ENCODE data around the gene BICRAL.
"Not testable (repeated sequence)": the region's sequence is repeated elsewhere in the genome, so short reads cannot be mapped to it uniquely, and the experiment has no call there.

BICRAL gene

DNA sequence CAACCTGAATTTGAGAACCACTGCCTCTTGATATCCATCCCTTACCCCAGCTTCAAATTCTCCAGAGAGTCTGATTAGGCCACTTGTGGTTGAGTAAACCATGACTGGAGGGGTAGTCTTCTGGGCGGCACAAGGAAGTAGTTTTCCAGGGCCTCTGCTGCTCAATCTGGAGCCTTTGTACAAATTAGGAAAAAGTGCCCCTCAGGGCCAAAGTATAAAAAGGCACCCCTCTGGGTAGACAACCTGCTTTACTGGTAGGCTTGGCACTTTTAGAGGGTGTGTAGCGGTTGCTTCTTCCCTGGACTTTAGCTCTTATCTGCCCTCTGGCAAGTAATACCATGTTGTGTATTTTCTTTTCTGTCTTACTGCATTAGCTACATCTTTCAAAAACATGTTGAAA lies 64.7 kb downstream of the BICRAL start:
- no peak for DNase-seq

- DNase-seq = no peak
Measured at GRCh38 chr6:42848700-42849099, 66.8 kb downstream of the BICRAL start.

GRCh38 chr6:42851599-42851998 lies 69.7 kb downstream of the BICRAL start:
- no peak for DNase-seq

- no peak for DNase-seq
Measured at GRCh38 chr6:42860036-42860435, 78.2 kb downstream of the BICRAL start.

GRCh38 chr6:42860481-42860880 lies 78.6 kb downstream of the BICRAL start:
- no peak for DNase-seq

DNA sequence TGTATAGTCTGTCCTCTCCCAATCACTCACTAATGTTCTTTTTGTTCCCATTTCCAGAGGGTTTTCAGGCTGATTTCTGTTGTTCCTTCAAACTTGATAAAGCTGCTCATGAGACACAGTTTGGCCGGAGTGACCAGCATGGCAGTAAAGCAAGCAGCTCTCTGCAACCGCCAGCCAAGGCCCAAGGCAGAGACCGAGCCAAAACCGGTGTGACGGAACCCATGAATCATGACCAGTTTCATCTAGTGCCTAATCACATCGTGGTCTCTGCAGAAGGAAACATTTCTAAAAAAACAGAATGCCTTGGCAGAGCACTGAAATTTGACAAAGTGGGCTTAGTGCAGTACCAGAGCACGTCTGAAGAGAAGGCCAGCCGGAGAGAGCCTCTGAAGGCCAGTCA lies 82.8 kb downstream of the BICRAL start:
- DNase-seq = no peak

DNA sequence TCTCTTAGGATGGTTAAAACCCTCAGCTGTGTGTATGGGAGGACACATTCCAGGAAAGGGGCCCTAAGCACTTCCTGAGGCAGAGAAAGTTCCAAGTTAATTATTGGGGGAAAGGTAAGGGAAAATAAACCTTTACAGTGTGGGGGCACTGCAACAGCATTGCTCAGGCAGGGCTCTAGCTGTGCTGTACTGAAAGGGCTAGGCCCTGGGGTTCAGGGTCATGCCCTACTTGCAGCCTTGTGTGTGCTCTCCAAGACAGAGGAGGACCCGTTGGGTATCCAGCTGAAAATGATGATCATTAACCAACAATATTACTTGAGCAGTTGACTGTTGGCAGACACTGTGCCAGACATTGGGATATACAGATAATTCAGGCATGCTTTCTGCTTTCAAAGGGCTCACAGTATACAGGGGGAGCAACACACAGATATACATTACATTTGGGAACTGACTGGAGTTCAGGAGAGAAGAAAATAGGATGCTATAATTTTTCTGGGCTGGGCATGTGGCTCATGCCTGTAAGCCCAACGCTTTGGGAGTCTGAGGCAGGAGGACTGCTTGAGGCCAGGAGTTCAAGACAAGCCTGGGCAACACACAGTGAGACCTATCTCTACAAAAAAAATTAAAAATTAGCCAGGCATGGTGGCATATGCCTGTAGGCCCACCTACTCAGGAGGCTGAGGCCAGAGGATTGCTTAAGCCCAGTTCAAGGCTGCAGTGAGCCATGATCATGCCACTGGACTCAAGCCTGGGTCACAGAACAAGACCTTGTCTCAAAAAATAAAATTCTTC lies 88.5 kb downstream of the BICRAL start:
- DNase-seq = no peak

DNA sequence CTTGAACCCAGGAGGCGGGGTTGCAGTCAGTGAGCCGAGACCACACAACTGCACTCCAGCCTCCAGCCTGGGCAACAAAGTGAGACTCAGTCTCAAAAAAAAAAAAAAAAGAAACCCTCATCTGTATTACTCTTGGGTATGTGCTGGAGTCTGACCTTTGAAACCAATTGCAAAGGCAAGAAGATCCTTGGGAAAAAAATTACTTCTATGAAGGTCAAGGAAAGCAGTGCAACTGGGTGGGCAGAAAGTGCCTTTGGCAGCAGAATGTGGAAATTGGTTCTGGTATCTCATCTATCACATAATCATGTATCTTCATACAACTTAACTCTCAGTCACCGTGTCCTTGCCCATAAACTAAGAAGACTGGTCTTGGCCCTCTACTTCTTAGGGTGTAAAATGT lies 89.9 kb downstream of the BICRAL start:
- no peak for DNase-seq

- no peak for DNase-seq
Measured at GRCh38 chr6:42873313-42873712, 91.5 kb downstream of the BICRAL start.

DNA sequence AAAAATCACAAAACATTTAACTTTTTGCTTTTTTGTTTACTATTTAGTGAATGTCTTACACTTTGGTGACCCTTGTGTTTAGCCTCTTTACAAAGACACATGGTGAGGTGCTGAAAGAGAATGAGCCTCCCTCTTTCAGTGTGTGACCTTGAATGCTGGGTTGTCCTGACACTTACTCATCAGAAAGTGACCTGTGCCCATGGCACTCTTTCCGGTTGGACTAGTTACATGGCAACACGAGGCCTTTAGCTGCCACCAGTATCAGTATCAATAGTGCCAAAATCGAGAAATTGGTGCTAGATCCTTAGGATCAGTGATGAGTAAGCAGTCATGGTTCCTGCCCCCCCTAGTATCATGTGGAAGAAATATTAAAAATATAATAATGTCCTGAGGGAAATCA lies 95.8 kb downstream of the BICRAL start:
- DNase-seq = no peak

DNA sequence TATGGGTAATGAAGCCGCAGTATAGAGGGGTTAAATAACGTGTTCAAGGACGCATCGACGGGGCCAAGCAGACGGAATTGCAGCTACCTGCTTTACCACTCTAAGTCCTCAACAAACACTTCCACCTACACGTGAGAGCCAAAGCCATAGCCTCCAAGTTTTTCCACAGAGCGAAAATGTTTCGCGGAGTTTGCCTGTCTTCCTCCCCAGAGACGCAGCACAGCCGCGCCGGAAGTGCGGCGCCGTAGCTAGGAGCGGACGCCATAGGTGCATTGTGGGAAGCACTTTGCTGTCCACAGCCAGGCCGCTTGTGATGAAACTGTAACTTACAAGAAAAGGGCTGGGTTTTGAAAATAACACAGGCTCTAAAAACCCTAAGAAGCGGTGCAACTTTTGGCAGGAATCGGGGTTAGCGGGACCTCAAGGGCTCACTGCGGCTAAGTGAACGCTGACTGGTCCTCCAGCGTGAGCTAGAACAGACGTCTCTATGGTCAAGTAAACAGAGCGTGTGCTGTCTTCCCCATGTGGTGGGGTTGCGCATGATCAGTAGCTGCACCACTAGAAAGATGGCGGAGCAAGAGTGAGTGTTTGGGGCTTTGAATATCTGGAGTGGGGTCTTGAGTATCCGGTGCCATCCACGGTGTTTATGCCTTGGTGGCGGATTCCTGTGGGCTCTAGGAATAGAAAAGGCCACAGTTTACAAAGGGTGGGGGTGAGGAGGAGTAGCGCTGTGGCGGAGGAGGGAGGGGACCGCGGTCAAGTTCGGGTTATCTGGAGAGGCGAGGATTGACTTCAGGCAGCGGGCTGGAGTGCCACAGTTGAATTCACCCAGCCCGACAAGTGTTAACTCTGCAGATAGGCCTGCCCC lies 97.8 kb downstream of the BICRAL start, which contains the start of gene RPL7L1:
TSS of gene RPL7L1 (plus strand) at position 245 of the 868 bp plus-strand sequence. CDS start at position 540, 295 bp downstream.
- peak; percentile 89 to 91 for DNase-seq

DNA sequence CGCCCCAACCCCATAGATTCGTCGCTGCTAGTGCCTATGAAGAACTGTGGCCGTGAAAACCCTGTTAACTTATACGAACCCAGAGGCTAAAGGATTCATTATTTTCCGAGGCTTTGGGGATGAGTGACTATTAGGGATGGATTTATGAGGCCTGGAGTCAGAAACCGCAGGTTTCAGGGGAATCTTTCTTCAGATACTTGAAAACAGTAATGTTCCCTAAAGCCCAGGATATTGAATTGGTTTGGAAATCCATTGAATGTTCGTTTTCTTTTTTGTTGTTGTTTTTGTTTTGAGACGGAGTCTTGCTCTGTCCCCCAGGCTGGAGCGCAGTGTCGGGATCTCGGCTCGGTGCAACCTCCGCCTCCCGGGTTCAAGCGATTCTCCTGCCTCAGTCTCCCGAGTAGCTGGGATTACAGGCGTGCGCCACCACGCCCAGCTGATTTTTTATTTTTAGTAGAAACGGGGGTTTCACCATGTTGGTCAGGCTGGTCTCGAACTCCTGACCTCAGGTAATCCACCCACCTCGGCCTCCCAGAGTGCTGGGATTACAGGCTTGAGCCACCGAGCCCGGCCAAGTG lies 98.5 kb downstream of the BICRAL start:
- DNase-seq = not testable (repeated sequence)

- not testable (repeated sequence) for DNase-seq
Measured at GRCh38 chr6:42880871-42881270, 99.0 kb downstream of the BICRAL start.

- DNase-seq = no peak
Measured at GRCh38 chr6:42885702-42886101, 103.8 kb downstream of the BICRAL start.

DNA sequence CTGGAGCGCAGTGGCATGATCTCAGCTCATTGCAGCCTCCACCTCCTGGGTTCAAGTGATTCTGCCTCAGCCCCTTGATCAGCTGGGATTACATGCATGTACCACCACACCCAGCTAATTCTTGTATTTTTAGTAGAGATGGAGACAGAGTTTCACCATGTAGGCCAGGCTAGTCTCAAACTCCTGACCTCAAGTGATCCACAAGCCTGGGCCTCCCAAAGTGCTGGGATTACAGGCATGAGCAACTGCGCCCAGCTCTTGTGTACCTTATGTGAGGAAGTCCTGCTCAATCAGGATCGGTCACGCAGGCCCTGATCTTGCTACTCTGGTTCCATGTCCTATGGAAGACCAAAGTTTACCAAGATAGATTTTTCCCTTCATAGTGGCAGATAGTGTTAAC lies 106.3 kb downstream of the BICRAL start:
- not testable (repeated sequence) for DNase-seq

DNA sequence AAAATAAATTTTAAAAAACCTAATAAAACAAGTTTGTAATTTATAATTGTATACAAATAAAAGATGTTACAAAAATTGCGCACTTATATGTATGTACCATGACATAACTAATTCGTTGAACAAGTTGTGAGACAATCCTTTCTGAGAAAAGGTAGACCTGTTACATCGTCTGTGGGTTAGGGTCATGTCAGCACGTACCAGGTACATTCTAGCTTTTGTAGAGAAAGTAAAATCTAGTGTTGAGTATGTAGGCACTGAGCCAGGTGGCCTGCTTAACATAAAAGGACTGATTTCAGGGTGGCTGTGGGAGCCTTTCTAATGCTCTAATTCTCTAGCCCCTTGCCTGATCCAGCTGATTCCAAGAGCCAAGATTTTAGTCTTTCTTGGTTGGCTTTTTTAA lies 108.0 kb downstream of the BICRAL start:
- DNase-seq = no peak

DNA sequence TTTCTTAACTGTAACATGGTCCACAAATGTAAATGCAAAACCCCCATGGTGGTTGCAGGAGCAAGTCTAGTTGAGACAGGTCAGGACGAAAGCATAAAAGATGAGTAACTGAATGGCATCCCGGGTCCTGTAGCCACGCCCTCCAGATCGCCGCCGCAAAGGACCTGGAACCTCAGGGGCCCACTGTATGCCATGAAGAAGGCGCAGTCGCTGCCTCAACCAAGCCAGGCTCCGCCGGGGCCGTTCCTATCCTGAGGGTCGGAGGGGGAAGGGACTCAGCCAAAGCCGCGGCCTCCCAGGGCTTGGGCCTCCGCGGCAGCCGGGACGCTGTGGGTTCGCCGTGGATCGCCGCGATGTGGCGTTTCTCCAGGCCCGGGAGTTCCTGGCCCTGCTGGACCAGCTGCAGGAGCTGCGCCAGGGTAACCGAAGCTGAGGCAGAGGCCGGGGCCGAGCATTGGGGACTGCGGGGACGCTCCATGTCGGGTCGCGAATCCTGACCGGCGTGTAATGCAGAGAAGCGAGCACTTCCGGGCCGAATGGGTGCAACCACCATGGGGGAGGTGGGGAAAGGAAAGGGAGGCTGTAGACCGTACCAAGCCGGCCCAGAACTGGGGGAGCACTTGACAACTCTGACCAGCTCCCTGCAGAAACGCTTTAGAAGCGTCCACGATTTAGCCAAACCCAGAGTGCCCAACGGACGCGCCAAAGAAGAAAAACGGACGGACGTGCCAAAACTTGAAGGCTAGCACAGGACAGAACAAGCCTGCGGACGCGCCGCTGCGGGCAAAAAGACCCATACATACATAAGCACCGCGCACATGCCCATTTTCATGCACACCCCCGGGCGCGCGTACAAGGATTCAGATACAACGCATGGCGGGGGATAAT lies 108.7 kb downstream of the BICRAL start:
- peak; percentile 71 to 76 for DNase-seq

DNA sequence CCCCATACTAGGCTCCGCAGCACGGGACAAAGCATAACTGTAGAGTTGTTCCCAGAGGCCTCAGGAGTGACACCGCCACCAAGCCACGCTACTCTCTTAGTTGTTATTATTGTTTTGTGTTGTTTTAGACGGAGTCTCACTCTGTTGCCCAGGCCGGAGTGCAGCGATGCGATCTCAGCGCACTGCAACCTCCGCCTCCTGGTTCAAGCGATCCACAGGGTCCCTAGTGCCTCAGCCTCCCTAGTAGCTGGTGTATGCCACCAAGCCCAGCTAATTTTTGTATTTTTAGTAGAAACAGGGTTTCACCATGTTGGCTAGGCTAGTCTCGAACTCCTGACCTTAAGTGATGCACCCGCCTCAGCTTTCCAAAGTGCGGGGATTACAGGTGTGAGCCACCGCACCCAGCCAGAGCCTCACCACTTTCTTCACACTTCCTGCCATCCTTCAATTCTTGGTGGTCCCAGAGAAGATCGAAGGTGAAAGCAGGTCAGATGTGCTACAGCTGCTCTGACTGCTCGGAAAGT lies 109.4 kb downstream of the BICRAL start:
- DNase-seq = no peak

- not testable (repeated sequence) for DNase-seq
Measured at GRCh38 chr6:42894041-42894828, 112.4 kb downstream of the BICRAL start.

- DNase-seq = no peak
Measured at GRCh38 chr6:42896178-42896719, 114.4 kb downstream of the BICRAL start.

DNA sequence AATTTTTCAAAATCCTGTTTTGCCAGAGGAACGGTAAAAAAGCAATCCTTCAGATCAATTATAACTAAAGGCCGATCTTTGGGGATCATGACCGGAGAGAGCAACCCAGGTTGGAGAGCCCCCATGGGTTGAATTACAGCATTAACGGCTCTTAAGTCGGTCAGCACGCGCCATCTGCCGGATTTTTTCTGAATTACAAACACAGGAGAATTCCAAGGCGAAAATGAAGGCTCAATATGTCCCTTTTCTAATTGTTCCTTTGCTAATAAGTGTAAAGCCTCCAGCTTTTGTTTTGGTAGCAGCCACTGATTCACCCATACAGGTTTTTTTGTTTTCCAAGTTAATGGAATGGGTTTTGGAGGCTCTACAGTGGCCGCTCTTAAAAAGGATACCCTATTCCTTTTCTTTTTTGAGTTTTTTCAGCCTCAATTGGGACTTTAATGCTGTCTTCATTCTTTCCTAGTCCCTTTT lies 117.1 kb downstream of the BICRAL start:
- peak; percentile 48 to 88 for DNase-seq
